ENCODE data around the gene COX4I2.

DNA sequence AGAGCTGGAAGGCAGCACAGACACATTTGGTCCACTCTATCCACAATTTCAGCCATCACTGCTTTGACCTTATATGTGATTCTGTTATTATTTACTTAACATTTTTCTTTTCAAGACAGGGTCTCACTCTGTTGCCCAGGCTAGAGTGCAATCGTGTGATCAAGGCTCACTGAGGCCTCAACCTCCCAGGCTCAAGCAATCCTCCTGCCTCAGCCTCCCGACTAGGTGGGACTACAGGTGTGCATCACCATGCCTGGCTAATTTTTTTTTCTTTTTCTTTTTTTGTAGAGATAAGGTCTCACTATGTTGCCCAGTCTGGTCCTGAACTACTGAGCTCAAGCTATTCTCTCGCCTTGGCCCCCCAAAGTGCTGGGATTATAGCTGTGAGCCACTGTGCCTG, 44.6 kb downstream of the COX4I2 start:
- no peak for TF ChIP-seq CTCF (IDR thresholded peaks at IDR 0.05; ENCODE audit: borderline replicate concordance, extremely low read depth, low read length, poor library complexity, severe bottlenecking)
- no peak for TF ChIP-seq EZH2 (IDR thresholded peaks at IDR 0.05; ENCODE audit: borderline replicate concordance, low read depth, low read length, severe bottlenecking)

Measured in DND-41 (cell line).